HG02798 (cell line): ENCODE results near the gene TFPI2.
A peak's percentile ranks its signal among the peaks of the same experiment; 100 is the strongest.

Experiments used
- ATAC-seq: cut with Tn5 transposase; IDR thresholded peaks from one replicate; pipeline ENCODE4 v1.9.1; 2021; ENCODE audit warnings: mild to moderate bottlenecking; ENCODE audit not compliant: unreplicated experiment, poor library complexity

TFPI2 gene

GRCh38 chr7:93910076-93910994, 19.8 kb upstream of the TFPI2 start:
- no peak for ATAC-seq

GRCh38 chr7:93906267-93906666, 15.7 kb upstream of the TFPI2 start, which contains the start of gene GNGT1:
Gene GNGT1, plus strand, starts transcription at chr7:93906567. Its CDS starts 180 bp downstream, at chr7:93906747.
- ATAC-seq = no peak

GRCh38 chr7:93902777-93903423, 12.3 kb upstream of the TFPI2 start:
- ATAC-seq = peak; percentile 58

- ATAC-seq = no peak
Measured at GRCh38 chr7:93897680-93898079, 7.1 kb upstream of the TFPI2 start.

- no peak for ATAC-seq
Measured at GRCh38 chr7:93895859-93896600, 5.5 kb upstream of the TFPI2 start.

- no peak for ATAC-seq
Measured at GRCh38 chr7:93894966-93895640, 4.5 kb upstream of the TFPI2 start.

- ATAC-seq = no peak
Measured at GRCh38 chr7:93894426-93894825, 3.9 kb upstream of the TFPI2 start.

- peak; percentile 57 for ATAC-seq
Measured at GRCh38 chr7:93890041-93890463, 501 bp downstream of the TFPI2 start.

- no peak for ATAC-seq
Measured at GRCh38 chr7:93889261-93889660, 1.3 kb downstream of the TFPI2 start.

GRCh38 chr7:93884541-93884940, 6.0 kb downstream of the TFPI2 start:
- no peak for ATAC-seq

GRCh38 chr7:93883917-93884345, 6.6 kb downstream of the TFPI2 start:
- no peak for ATAC-seq

- ATAC-seq = no peak
Measured at GRCh38 chr7:93883078-93883916, 7.3 kb downstream of the TFPI2 start.

- no peak for ATAC-seq
Measured at GRCh38 chr7:93882468-93882867, 8.1 kb downstream of the TFPI2 start.

GRCh38 chr7:93879356-93879755, 11.2 kb downstream of the TFPI2 start:
- no peak for ATAC-seq

- ATAC-seq = no peak
Measured at GRCh38 chr7:93877742-93878141, 12.8 kb downstream of the TFPI2 start.

- ATAC-seq = no peak
Measured at GRCh38 chr7:93873998-93874574, 16.5 kb downstream of the TFPI2 start.

GRCh38 chr7:93866886-93867285, 23.7 kb downstream of the TFPI2 start:
- no peak for ATAC-seq

- ATAC-seq = no peak
Measured at GRCh38 chr7:93862651-93863050, 27.9 kb downstream of the TFPI2 start.
